ENCODE results near the gene KRT13.

The KRT13 gene

DNA sequence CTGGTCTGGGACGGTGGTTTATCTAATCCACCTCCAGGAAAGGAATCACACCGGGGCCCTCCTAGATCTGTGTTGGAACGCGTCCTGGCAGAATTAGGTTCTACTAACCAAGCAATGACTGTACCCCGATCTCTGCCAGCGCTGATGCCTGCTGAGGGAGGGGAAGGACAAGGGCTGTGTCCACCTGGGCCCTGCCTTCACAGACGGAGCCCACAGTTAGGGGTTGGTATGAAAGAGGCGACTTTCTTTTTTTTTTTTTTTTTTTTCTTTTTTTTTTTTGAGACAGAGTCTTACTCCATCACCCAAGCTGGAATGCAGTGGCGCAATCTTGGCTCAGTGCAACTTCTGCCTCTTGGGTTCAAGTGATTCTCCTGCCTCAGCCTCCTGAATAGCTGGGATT is 32.6 kb upstream of the KRT13 start:
- DNase-seq (ENCODE audit: low read depth in 1 of 2, low spot score in 1 of 2), result no peak
- Histone ChIP-seq H3K4me3 (replicated peaks; ENCODE audit: insufficient read depth, low read length) (no peak overlapping the region), H3K27ac (replicated peaks) (no peak overlapping the region), H3K27me3 (ENCODE audit: insufficient read depth, poor library complexity, severe bottlenecking) (peaks cover 4% of the 10 kb centered on the region)
- TF ChIP-seq, protein P1, sequence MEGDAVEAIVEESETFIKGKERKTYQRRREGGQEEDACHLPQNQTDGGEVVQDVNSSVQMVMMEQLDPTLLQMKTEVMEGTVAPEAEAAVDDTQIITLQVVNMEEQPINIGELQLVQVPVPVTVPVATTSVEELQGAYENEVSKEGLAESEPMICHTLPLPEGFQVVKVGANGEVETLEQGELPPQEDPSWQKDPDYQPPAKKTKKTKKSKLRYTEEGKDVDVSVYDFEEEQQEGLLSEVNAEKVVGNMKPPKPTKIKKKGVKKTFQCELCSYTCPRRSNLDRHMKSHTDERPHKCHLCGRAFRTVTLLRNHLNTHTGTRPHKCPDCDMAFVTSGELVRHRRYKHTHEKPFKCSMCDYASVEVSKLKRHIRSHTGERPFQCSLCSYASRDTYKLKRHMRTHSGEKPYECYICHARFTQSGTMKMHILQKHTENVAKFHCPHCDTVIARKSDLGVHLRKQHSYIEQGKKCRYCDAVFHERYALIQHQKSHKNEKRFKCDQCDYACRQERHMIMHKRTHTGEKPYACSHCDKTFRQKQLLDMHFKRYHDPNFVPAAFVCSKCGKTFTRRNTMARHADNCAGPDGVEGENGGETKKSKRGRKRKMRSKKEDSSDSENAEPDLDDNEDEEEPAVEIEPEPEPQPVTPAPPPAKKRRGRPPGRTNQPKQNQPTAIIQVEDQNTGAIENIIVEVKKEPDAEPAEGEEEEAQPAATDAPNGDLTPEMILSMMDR (IDR thresholded peaks at IDR 0.05; ENCODE audit: insufficient read depth, low read length), result no peak
- no peak for TF ChIP-seq GABPA (IDR thresholded peaks at IDR 0.05; ENCODE audit: low read depth)
- TF ChIP-seq SPI1 (IDR thresholded peaks at IDR 0.05; ENCODE audit: borderline replicate concordance, low read depth), result no peak
- TF ChIP-seq POLR2AphosphoS5 (IDR thresholded peaks at IDR 0.05; ENCODE audit: low read depth), result no peak
- TF ChIP-seq, protein P2, sequence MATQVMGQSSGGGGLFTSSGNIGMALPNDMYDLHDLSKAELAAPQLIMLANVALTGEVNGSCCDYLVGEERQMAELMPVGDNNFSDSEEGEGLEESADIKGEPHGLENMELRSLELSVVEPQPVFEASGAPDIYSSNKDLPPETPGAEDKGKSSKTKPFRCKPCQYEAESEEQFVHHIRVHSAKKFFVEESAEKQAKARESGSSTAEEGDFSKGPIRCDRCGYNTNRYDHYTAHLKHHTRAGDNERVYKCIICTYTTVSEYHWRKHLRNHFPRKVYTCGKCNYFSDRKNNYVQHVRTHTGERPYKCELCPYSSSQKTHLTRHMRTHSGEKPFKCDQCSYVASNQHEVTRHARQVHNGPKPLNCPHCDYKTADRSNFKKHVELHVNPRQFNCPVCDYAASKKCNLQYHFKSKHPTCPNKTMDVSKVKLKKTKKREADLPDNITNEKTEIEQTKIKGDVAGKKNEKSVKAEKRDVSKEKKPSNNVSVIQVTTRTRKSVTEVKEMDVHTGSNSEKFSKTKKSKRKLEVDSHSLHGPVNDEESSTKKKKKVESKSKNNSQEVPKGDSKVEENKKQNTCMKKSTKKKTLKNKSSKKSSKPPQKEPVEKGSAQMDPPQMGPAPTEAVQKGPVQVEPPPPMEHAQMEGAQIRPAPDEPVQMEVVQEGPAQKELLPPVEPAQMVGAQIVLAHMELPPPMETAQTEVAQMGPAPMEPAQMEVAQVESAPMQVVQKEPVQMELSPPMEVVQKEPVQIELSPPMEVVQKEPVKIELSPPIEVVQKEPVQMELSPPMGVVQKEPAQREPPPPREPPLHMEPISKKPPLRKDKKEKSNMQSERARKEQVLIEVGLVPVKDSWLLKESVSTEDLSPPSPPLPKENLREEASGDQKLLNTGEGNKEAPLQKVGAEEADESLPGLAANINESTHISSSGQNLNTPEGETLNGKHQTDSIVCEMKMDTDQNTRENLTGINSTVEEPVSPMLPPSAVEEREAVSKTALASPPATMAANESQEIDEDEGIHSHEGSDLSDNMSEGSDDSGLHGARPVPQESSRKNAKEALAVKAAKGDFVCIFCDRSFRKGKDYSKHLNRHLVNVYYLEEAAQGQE (IDR thresholded peaks at IDR 0.05; ENCODE audit: insufficient replicate concordance, low read depth), result no peak

DNA sequence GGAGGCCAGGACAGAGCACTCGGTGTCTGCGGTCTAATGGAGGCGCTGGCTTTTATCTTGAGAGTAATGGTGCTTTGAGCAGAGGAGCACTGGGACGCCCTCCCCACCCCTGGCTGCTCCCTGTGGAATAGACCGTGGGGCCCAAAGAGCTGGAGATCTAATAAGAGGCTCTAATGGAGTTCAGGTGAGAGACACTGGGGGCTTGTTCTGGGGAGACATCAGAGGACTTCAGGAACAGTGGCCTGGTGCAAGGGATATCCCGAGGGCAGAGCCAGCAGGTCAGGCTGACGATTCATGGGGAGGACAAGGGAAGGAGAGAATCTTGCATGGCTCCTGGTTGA is 32.2 kb upstream of the KRT13 start:
- no peak overlapping the region for H3K4me3 ChIP-seq (replicated peaks; ENCODE audit: insufficient read depth, low read length)
- no peak overlapping the region for H3K27ac ChIP-seq (replicated peaks)

DNA sequence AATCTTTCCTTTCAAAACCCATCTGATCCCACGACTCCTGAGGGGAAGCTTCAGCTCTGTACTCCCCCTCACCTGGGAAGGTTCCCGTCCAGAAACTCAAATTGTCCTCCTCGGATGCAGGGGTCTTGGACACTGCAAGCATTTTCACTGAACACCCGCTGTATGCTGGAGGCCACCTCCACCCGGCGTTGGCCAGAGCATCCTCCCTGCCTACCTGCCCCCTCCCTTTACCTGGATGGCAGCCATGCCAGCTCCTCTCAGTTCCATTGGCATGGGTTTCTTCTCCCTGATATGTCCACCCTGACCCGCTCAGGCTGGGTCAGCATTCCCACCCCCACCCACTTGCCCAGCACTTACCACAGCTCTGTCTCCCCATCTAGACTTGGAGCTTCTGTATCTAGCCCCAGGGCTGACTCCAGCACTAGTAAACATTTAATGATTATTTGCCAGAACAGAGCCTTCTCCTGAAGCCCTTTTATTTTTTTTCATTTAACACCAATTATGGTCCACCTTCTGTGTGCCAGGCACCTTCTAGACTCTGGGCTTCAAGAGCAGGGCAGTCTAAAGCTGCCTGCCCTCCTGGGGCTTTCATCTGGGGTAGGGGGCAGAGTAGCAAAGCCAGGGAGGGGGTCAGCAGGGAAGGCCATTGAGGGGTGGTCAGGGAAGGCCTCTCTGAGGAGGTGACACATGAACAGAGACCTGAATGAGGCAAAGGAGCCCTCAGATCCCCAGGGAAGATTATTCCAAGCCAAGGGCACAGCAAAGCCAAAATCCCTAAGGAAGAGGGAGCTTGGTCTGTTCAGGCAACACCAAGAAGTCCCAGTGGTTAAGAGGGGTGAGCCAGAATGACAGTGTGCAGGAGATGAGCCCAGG is 31.6 kb upstream of the KRT13 start:
- TF ChIP-seq POLR2AphosphoS5 (IDR thresholded peaks at IDR 0.05; ENCODE audit: low read depth), result no peak
- no peak for TF ChIP-seq GABPA (IDR thresholded peaks at IDR 0.05; ENCODE audit: low read depth)
- no peak for TF ChIP-seq SPI1 (IDR thresholded peaks at IDR 0.05; ENCODE audit: borderline replicate concordance, low read depth)
- TF ChIP-seq, protein P2 (IDR thresholded peaks at IDR 0.05; ENCODE audit: insufficient replicate concordance, low read depth), result no peak
- TF ChIP-seq, protein P1 (IDR thresholded peaks at IDR 0.05; ENCODE audit: insufficient read depth, low read length), result no peak
- Histone ChIP-seq H3K4me3 (replicated peaks; ENCODE audit: insufficient read depth, low read length) (no peak overlapping the region), H3K27me3 (ENCODE audit: insufficient read depth, poor library complexity, severe bottlenecking) (peaks cover 4% of the 10 kb centered on the region), H3K27ac (replicated peaks) (no peak overlapping the region)
- DNase-seq (ENCODE audit: low read depth in 1 of 2, low spot score in 1 of 2), result no peak

More for the DNA sequence above, 32.2 kb upstream of the KRT13 start:
- TF ChIP-seq, protein P1 (IDR thresholded peaks at IDR 0.05; ENCODE audit: insufficient read depth, low read length), result no peak
- TF ChIP-seq, protein P2 (IDR thresholded peaks at IDR 0.05; ENCODE audit: insufficient replicate concordance, low read depth), result no peak
- TF ChIP-seq SPI1 (IDR thresholded peaks at IDR 0.05; ENCODE audit: borderline replicate concordance, low read depth) (no peak), GABPA (IDR thresholded peaks at IDR 0.05; ENCODE audit: low read depth) (no peak), POLR2AphosphoS5 (IDR thresholded peaks at IDR 0.05; ENCODE audit: low read depth) (no peak)
- DNase-seq (ENCODE audit: low read depth in 1 of 2, low spot score in 1 of 2), result no peak
- peaks cover 4% of the 10 kb centered on the region for H3K27me3 ChIP-seq (ENCODE audit: insufficient read depth, poor library complexity, severe bottlenecking)
